Mucosa of rectum (tissue), 2 donors: ENCODE results near the gene XAF1.
"Not testable (repeated sequence)": the region's sequence is repeated elsewhere in the genome, so short reads cannot be mapped to it uniquely, and the experiment has no call there.

ENCODE experiments used
- H3K27ac ChIP-seq, 2 donors: one replicate each; pipeline ENCODE4 v1.7.0; 2013; ENCODE audit warnings: inconsistent platforms in 2 of 2, low read depth in 2 of 2, low read length in 2 of 2
- H3K27me3 ChIP-seq, 2 donors: one replicate each; pipeline ENCODE4 v1.7.0; 2013; ENCODE audit warnings: low read length in 2 of 2; ENCODE audit not compliant: control insufficient read depth in 2 of 2, insufficient read depth in 2 of 2
- H3K36me3 ChIP-seq, 2 donors: one replicate each; pipeline ENCODE4 v1.7.0; 2013; ENCODE audit warnings: low read length in 2 of 2; ENCODE audit not compliant: control insufficient read depth in 2 of 2, insufficient read depth in 2 of 2
- H3K4me1 ChIP-seq, 2 donors: one replicate each; pipeline ENCODE4 v1.7.0; 2013; ENCODE audit warnings: low read length in 2 of 2, mild to moderate bottlenecking in 1 of 2; ENCODE audit not compliant: control insufficient read depth in 2 of 2, insufficient read depth in 2 of 2
- H3K4me3 ChIP-seq, 2 donors: one replicate each; pipeline ENCODE4 v1.7.0; 2013; ENCODE audit warnings: low read length in 2 of 2
- H3K9ac ChIP-seq, 2 donors: one replicate each; pipeline ENCODE4 v1.7.0; 2013; ENCODE audit warnings: low read length in 2 of 2, low read depth in 1 of 2, mild to moderate bottlenecking in 1 of 2
- H3K9me3 ChIP-seq, 2 donors: one replicate each; pipeline ENCODE4 v1.7.0; 2013; ENCODE audit warnings: low read length in 2 of 2; ENCODE audit not compliant: control insufficient read depth in 2 of 2
- donor health status: healthy.
- donor health status: Normal muscosa, but diverticular disease.

The XAF1 gene

DNA sequence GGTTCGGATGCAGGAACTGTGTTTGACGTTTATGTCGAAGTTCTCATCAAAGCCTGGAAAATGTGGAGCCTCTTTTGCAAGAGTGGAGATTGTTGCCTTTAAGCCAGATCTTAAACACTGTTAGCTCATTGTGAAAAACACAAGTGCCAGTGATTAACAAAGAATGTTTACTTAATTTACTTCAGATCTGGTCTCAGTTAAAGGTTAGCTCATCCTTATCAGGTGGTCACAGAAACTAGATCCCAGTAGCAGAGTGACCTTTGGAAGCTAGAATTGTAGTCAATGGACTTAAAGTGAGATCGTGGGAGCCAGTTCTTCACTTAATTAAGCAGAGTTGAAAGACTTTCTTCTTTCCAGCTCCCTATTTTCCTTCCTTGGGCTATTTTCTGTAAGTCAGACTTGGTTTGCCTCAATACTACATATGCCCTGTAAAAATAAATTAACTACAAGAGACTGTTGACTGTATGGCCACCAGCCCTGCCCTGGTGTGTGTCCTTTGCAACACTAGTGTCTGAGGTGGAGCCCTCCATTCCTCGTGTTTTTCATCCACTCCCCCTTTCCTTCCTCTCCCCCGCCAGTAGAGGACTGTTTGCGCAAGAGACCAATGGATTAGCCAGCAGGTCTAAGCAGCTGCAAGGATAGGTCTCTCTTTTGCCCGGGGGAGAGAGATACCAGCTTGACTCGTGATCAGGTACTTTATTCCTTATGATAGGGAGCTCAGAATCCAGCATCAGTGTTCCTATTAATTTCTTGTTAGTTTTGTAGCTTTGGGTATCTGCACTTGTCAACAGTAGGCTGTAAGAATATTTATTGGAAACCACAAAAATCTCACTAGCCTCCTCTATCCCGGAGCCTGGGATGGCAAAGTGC lies 40.4 kb downstream of the XAF1 start:
- peaks cover 3 to 9% of the 10 kb centered on the region in 2 donors for H3K27me3 ChIP-seq
- H3K4me3 ChIP-seq: no peak overlapping the region
- no peaks in the 10 kb centered on the region for H3K4me1 ChIP-seq
- H3K9me3 ChIP-seq: no peaks in the 10 kb centered on the region
- H3K27ac ChIP-seq: no peak overlapping the region
- no peaks in the 10 kb centered on the region for H3K36me3 ChIP-seq
- no peak overlapping the region for H3K9ac ChIP-seq

GRCh38 chr17:6796887-6797490 lies 41.1 kb downstream of the XAF1 start:
- no peaks in the 10 kb centered on the region for H3K9me3 ChIP-seq
- H3K9ac ChIP-seq: no peak overlapping the region
- H3K27ac ChIP-seq: no peak overlapping the region
- H3K4me3 ChIP-seq: no peak overlapping the region
- H3K27me3 ChIP-seq: peaks cover 3 to 5% of the 10 kb centered on the region in 2 donors
- H3K36me3 ChIP-seq: no peaks in the 10 kb centered on the region
- H3K4me1 ChIP-seq: no peaks in the 10 kb centered on the region

DNA sequence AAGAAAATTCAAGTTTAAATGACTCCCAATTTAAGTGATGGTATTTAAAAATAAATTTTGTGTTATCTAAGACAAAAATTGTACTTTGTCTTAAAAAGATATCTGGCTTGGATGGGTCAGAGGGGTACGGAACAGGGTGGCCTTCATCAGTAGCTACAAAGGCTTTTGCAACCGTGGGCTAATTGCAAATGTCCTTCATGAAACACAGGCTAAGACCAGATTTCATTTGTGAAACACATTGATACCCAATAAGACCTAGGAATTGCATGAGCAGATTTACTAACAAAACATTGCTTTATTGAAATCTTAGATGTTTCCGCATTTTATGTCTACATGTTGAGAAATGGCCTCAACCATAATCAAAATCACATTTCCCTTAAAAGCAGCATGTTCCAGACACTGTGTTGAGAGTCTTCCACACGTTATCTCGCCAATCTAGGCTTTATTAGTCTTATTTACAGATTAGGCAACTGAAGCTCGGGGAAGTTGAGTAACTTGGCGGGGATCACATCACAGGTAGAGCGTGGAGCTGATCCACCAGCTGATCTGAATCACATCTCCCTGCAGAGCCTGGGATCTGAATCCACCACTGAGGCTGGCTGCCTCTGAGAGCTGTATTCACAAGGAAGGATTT lies 42.0 kb downstream of the XAF1 start:
- Histone ChIP-seq H3K9ac (no peak overlapping the region), H3K4me3 (no peak overlapping the region), H3K4me1 (no peaks in the 10 kb centered on the region), H3K36me3 (no peaks in the 10 kb centered on the region), H3K9me3 (no peaks in the 10 kb centered on the region), H3K27me3 (peaks cover 2 to 3% of the 10 kb centered on the region in 2 donors), H3K27ac (no peak overlapping the region)

- no peak overlapping the region for H3K27ac ChIP-seq
- peaks cover 2 to 3% of the 10 kb centered on the region in 2 donors for H3K27me3 ChIP-seq
- H3K4me3 ChIP-seq: no peak overlapping the region
- no peaks in the 10 kb centered on the region for H3K4me1 ChIP-seq
- H3K9me3 ChIP-seq: no peaks in the 10 kb centered on the region
- H3K36me3 ChIP-seq: no peaks in the 10 kb centered on the region
- no peak overlapping the region for H3K9ac ChIP-seq
Observed at GRCh38 chr17:6799738-6800137, 43.9 kb downstream of the XAF1 start.

DNA sequence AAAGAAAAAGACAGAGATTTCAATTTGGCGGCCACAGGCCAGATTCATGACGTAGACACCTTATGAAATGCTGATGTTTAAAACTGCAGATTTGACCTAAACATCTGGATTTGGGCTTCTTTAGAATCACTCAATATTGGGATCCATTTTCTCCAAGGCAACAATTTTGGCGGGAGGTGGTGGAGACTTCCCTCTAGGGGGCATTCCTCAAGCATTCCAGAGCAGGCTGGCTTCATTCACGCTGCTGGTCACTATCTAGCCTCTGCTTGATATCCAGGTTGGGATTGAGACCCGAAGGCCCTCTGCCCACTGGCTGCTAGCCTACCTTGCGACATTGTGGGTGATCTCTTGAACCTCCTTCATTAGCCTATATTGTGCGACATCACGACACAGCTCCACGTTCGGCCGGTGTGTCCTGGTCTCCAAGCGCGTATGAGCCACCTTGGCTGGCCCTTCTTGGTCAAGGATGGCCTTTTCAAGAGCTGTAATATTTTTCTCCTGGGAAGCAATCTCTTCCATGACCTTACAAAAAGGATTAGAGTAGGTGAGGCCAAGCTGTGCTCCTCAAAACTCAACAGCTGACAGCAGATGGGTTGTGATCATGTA lies 44.7 kb downstream of the XAF1 start:
- Histone ChIP-seq H3K4me1 (no peaks in the 10 kb centered on the region), H3K36me3 (no peaks in the 10 kb centered on the region), H3K9ac (no peak overlapping the region), H3K9me3 (no peaks in the 10 kb centered on the region), H3K4me3 (no peak overlapping the region), H3K27ac (no peak overlapping the region), H3K27me3 (peaks cover 2 to 3% of the 10 kb centered on the region in 2 donors)

DNA sequence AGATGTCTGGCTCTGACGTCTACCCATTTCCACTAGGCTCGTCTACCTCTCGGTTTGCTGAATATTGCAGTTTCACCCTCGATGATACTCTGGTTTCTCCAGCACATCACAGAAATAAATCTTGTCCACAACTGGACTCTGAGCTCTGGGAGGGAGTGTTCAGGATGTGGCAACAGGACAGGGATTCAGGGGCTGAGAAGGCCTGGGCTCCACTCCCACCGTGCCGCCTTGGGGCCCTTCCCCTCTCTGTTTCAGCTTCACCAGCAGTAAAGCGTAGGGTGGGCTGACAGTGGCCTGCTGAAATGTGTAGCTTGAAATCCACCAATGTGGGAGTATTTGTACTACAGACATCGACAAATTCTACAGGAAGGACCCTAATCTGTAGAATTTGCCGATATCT lies 55.7 kb downstream of the XAF1 start:
- Histone ChIP-seq H3K27ac (no peak overlapping the region), H3K36me3 (no peaks in the 10 kb centered on the region), H3K9me3 (no peaks in the 10 kb centered on the region), H3K27me3 (peaks cover 0 to 2% of the 10 kb centered on the region in 2 donors), H3K4me3 (no peak overlapping the region), H3K4me1 (no peaks in the 10 kb centered on the region), H3K9ac (no peak overlapping the region)

- Histone ChIP-seq H3K9ac (no peak overlapping the region), H3K9me3 (no peaks in the 10 kb centered on the region), H3K36me3 (no peaks in the 10 kb centered on the region), H3K4me3 (no peak overlapping the region), H3K4me1 (no peaks in the 10 kb centered on the region), H3K27ac (no peak overlapping the region), H3K27me3 (peaks cover 0 to 2% of the 10 kb centered on the region in 2 donors)
Observed at GRCh38 chr17:6812295-6812694, 56.4 kb downstream of the XAF1 start.

GRCh38 chr17:6815775-6816174 lies 59.9 kb downstream of the XAF1 start:
- Histone ChIP-seq H3K27me3 (peaks cover under 1 to 4% of the 10 kb centered on the region in 2 donors), H3K4me3 (no peak overlapping the region), H3K9ac (no peak overlapping the region), H3K9me3 (no peaks in the 10 kb centered on the region), H3K27ac (no peak overlapping the region), H3K36me3 (no peaks in the 10 kb centered on the region), H3K4me1 (no peaks in the 10 kb centered on the region)

GRCh38 chr17:6816368-6816767 lies 60.5 kb downstream of the XAF1 start:
- not testable (repeated sequence) for H3K27ac ChIP-seq, H3K4me3 ChIP-seq, H3K9ac ChIP-seq, H3K4me1 ChIP-seq, H3K36me3 ChIP-seq, H3K9me3 ChIP-seq, H3K27me3 ChIP-seq

DNA sequence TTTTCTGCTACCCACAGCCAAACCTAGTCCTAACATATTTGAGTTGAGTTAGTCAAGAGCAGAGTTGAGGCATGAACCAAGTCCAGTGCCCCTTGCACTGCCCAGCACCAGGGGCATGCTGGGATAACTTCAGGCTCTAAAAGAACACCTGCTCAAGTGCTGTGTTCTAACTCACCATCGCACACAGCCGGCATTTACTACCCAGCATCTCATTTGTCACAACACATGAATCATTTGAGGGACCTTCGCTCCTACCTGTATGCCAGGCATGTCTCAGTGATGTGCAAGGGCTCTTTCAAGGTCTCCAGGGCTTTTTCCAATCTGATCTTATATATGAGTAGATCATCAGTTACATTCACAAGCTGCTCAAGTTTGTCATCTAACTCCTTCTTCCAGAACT lies 63.1 kb downstream of the XAF1 start:
- Histone ChIP-seq H3K27me3 (peaks cover 2% of the 10 kb centered on the region in 2 donors), H3K27ac (no peak overlapping the region), H3K9me3 (no peaks in the 10 kb centered on the region), H3K9ac (no peak overlapping the region), H3K4me1 (no peaks in the 10 kb centered on the region), H3K4me3 (no peak overlapping the region), H3K36me3 (no peaks in the 10 kb centered on the region)
